Lower lobe of right lung (tissue), 2 donors: ENCODE data around the gene DLG3. TPM values are rescaled to one million over a fixed set of nuclear protein-coding genes. Genes with fewer than 3 reads are reported as not detected.

ENCODE experiments used
- ATAC-seq, 2 donors: fragments of 200-7000 bp; cut with Tn5 transposase; one replicate each; pipeline ENCODE4 v1.9.1; 2020 to 2022; ENCODE audit warnings: mild to moderate bottlenecking in 2 of 2, moderate library complexity in 2 of 2
- DNase-seq: peaks from one replicate; pipeline ENCODE4 v3.0.0-alpha.2; 2020
- H3K27ac ChIP-seq: fragments of 200-600 bp; one replicate; pipeline ENCODE4 v1.8.0; 2022
- H3K27me3 ChIP-seq: fragments of 200-600 bp; one replicate; pipeline ENCODE4 v1.8.0; 2022; ENCODE audit warnings: low read depth
- H3K36me3 ChIP-seq: fragments of 200-600 bp; one replicate; pipeline ENCODE4 v1.8.0; 2022; ENCODE audit warnings: mild to moderate bottlenecking
- H3K4me1 ChIP-seq: fragments of 200-600 bp; one replicate; pipeline ENCODE4 v1.8.0; 2022
- H3K4me3 ChIP-seq: fragments of 200-600 bp; one replicate; pipeline ENCODE4 v1.8.0; 2022; ENCODE audit warnings: mild to moderate bottlenecking
- H3K9me3 ChIP-seq: fragments of 200-600 bp; one replicate; pipeline ENCODE4 v1.8.0; 2022
- intact Hi-C: fragments of 100-400 bp; cut with DNase I; formaldehyde crosslinking; loops from one replicate; pipeline ENCODE4 v1.11.0; 2022
- total RNA-seq: library from RNA; stranded (reverse); fragmentation: NEBNext Ultra II Directional; extraction: Animal tissue kit (Norgen Biotek cat#: 25700); gene quantifications from one replicate; pipeline ENCODE4 v1.2.1, GENCODE V29; 2021
- TF ChIP-seq, protein P1 (sequence below): fragments of 200-600 bp; IDR thresholded peaks from one replicate; pipeline ENCODE4 v1.8.0; 2022; ENCODE audit warnings: antibody characterized with exemption, mild to moderate bottlenecking
- donor health status: DM: no; HTN: yes; CAD: no; lungs with severe emphysema.

The DLG3 gene
- total RNA-seq, 1 donor from 2014 or later, result 24.1 TPM

DNA sequence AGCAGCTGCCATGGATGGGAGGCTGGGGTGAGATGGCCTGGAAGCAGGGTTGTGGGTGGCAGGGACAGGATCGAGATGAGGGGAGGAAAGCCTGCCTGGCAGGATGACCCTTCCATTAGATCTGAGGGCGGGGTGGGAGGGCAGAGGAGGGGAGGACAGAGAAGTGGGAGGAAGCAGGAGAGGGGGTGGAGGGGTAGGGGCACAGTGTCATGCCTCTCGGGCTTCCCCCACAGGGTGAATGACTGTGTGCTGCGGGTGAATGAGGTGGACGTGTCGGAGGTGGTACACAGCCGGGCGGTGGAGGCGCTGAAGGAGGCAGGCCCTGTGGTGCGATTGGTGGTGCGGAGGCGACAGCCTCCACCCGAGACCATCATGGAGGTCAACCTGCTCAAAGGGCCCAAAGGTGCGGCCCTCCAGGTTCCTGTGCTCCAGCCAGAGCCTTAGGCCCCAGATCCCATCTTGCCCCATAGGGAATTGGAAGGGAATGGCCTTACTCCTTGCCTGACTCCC, 4.9 kb downstream of the DLG3 start:
- Histone ChIP-seq H3K27me3 (peaks cover 11% of the 10 kb centered on the region), H3K4me1 (peaks cover 3% of the 10 kb centered on the region)
- intact Hi-C loops, result no loop called here

DNA sequence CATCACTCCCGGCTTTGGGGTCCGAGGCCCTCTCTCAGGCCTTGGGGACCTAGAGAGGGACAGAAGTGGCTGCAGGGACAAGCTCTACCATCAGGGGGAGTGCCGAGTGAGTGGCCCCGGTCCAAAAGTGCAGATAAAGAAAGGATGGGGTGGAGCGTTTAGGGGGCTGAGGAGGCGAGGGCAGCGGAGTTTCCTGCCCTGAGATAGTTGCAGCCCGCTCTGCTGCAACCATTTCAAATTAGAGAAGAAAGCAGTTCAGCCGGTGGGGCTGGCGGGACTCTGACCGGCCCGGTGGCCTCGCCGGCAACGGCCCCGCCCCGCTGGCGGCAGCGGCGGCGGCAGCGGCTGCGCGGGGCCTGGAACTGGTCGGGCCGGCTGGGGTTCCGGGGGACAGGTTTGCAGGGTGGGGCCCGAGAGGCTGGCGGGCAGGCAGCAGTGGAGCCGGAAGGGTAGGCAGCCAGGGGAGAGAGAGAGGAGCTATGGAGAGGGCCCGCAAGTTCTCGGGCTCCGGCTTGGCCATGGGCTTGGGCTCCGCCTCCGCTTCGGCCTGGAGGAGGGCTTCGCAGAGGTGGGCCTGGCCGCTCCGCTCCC, 7.6 kb downstream of the DLG3 start:
- ATAC-seq (peak; percentile 52 to 56), DNase-seq (peak; percentile 60)
- Histone ChIP-seq H3K27ac (peak overlapping the region; percentile 65), H3K4me3 (peak overlapping the region; percentile 59), H3K9me3 (no peaks in the 10 kb centered on the region), H3K36me3 (no peaks in the 10 kb centered on the region), H3K4me1 (no peaks in the 10 kb centered on the region), H3K27me3 (no peaks in the 10 kb centered on the region)
- intact Hi-C loops, result no loop called here
- TF ChIP-seq, protein P1, sequence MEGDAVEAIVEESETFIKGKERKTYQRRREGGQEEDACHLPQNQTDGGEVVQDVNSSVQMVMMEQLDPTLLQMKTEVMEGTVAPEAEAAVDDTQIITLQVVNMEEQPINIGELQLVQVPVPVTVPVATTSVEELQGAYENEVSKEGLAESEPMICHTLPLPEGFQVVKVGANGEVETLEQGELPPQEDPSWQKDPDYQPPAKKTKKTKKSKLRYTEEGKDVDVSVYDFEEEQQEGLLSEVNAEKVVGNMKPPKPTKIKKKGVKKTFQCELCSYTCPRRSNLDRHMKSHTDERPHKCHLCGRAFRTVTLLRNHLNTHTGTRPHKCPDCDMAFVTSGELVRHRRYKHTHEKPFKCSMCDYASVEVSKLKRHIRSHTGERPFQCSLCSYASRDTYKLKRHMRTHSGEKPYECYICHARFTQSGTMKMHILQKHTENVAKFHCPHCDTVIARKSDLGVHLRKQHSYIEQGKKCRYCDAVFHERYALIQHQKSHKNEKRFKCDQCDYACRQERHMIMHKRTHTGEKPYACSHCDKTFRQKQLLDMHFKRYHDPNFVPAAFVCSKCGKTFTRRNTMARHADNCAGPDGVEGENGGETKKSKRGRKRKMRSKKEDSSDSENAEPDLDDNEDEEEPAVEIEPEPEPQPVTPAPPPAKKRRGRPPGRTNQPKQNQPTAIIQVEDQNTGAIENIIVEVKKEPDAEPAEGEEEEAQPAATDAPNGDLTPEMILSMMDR, result peak; percentile 59

More for the DNA sequence above, 4.9 kb downstream of the DLG3 start:
- H3K36me3 ChIP-seq, result no peaks in the 10 kb centered on the region
- ATAC-seq (no peak), DNase-seq (no peak)
- H3K9me3 ChIP-seq, result no peaks in the 10 kb centered on the region
- TF ChIP-seq, protein P1, result no peak
- H3K27ac ChIP-seq, result no peak overlapping the region
- no peak overlapping the region for H3K4me3 ChIP-seq

DNA sequence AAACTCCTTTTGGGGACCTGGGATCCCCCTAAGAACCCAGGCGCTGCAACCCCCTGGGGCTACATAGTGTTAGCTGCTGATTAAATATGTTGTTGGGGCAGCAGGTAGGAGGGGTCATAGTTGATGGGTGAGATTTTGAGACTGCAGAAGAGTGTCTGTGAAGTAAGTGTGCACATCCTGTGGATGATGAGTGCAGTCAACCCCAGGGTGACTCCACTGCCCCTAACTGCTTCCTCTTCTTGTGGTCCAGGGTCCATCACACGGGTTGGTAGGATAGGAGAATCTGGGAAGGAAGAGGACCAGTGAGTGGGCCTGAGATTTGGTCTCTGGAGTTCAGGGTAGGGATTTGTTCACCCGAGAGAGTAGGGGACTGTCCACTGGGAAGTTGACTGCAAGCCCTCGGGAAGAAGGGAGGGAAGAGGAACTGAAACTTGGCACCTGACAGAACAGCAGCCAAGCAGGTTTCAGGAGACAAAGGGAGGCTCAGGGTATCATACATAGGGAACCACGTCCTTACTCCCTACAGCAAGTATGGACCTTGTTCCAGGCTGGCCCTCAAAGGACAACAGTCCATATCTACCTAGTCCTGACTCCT, 8.5 kb downstream of the DLG3 start:
- no peaks in the 10 kb centered on the region for H3K9me3 ChIP-seq
- intact Hi-C loops, result no loop called here
- H3K27me3 ChIP-seq, result no peaks in the 10 kb centered on the region
- no peak for ATAC-seq
- peak overlapping the region; percentile 65 for H3K27ac ChIP-seq
- H3K4me3 ChIP-seq, result peak overlapping the region; percentile 59
- TF ChIP-seq, protein P1, result no peak
- H3K4me1 ChIP-seq, result no peaks in the 10 kb centered on the region
- DNase-seq, result no peak
- H3K36me3 ChIP-seq, result no peaks in the 10 kb centered on the region

- H3K27me3 ChIP-seq, result no peaks in the 10 kb centered on the region
- peak; percentile 94 to 96 for ATAC-seq
- H3K4me3 ChIP-seq, result peak overlapping the region; percentile 56
- H3K4me1 ChIP-seq, result no peaks in the 10 kb centered on the region
- H3K27ac ChIP-seq, result peak overlapping the region; percentile 74
- no peaks in the 10 kb centered on the region for H3K36me3 ChIP-seq
- DNase-seq, result peak; percentile 86
- H3K9me3 ChIP-seq, result no peaks in the 10 kb centered on the region
- TF ChIP-seq, protein P1, result peak; percentile 71
- intact Hi-C loops, result no loop called here
These were observed 10.1 kb downstream of the DLG3 start for GRCh38 chrX:70454441-70455365.

DNA sequence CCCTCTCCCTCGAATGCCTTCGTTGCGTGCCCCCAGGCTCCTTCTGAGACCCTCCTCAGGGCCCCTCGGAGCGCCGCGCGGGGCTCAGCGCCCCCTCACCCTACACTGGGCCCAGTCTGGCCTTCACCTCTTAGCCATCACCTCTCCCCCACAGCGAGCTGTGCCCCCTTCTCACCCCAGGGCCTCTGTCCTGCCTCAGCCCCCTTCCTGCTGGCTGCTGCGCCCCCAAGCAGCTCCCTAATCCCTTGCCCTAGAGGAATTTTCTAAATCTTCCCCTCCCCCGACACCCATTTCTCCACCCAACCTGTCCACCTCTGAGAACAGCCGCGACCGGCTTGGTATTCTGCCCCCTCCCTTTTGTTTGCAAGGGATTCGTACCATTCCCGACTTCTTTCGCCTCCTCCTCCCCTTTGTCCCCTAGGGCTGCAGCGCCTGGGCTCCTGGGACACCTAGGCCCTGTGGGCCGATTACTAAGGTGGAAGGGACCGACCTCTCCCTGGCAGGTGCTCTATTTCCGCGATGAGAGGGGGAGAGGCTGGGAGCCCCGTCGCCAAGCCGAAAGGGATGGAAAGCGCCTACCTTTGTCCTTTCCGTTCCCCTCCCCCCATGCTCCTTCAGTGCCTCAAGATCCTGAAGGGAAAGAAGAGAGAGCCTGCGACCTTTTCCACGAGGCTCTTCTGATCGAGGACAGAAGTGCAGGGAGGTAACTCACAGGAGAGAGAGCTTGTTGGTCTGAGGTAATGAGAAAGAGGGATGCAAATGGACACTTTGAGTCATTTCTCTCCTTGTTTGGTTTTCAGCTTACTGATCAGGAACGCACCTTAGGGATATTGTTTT, 10.9 kb downstream of the DLG3 start:
- H3K27me3 ChIP-seq, result no peaks in the 10 kb centered on the region
- H3K27ac ChIP-seq, result peak overlapping the region; percentile 74
- no peaks in the 10 kb centered on the region for H3K4me1 ChIP-seq
- H3K36me3 ChIP-seq, result no peaks in the 10 kb centered on the region
- ATAC-seq (peak in 1 of 2 donors; percentile 15), DNase-seq (no peak)
- intact Hi-C loops, result no loop called here
- TF ChIP-seq, protein P1, result no peak
- no peaks in the 10 kb centered on the region for H3K9me3 ChIP-seq
- H3K4me3 ChIP-seq, result peak overlapping the region; percentile 56
